Loucy (cell line): Measurements from ENCODE around the gene UVSSA.

Experiments
- H2AFZ ChIP-seq: fragments of 200-600 bp; sonication (generic); 2 replicates; pipeline ENCODE4 v1.6.0; 2016; ENCODE audit warnings: antibody characterized with exemption, mild to moderate bottlenecking, low read length, moderate library complexity
- H3F3A ChIP-seq: fragments of 200-600 bp; 2 replicates; pipeline ENCODE4 v1.6.0; 2016; ENCODE audit warnings: antibody characterized with exemption, low read depth, mild to moderate bottlenecking
- H3K27me3 ChIP-seq: fragments of 200-600 bp; sonication (generic); 2 replicates; pipeline ENCODE4 v1.6.1; 2014; ENCODE audit warnings: low read length, mild to moderate bottlenecking; ENCODE audit not compliant: insufficient read depth, poor library complexity, severe bottlenecking
- H3K36me3 ChIP-seq: fragments of 200-600 bp; sonication (generic); 2 replicates; pipeline ENCODE4 v1.6.1; 2016; ENCODE audit warnings: low read length; ENCODE audit not compliant: insufficient read depth
- H3K4me1 ChIP-seq: fragments of 200-600 bp; sonication (generic); 2 replicates; pipeline ENCODE4 v1.5.1; 2014; ENCODE audit warnings: low read length, mild to moderate bottlenecking; ENCODE audit not compliant: insufficient read depth, poor library complexity, severe bottlenecking
- H3K4me2 ChIP-seq: fragments of 200-600 bp; sonication (generic); 2 replicates; pipeline ENCODE4 v1.6.0; 2014; ENCODE audit warnings: antibody characterized with exemption, low read length, low read depth, mild to moderate bottlenecking; ENCODE audit not compliant: poor library complexity, severe bottlenecking
- H3K4me3 ChIP-seq: fragments of 200-600 bp; sonication (generic); 2 replicates; pipeline ENCODE4 v1.5.1; 2014; ENCODE audit warnings: low read length, mild to moderate bottlenecking, mixed read lengths; ENCODE audit not compliant: poor library complexity, severe bottlenecking
- H3K79me2 ChIP-seq: fragments of 200-600 bp; sonication (generic); 2 replicates; pipeline ENCODE4 v1.6.1; 2014; ENCODE audit warnings: low read length; ENCODE audit not compliant: insufficient read depth
- H3K9ac ChIP-seq: fragments of 200-600 bp; sonication (generic); 2 replicates; pipeline ENCODE4 v1.6.0; 2014; ENCODE audit warnings: mild to moderate bottlenecking, low read depth, low read length, moderate library complexity; ENCODE audit not compliant: poor library complexity, severe bottlenecking
- H3K9me2 ChIP-seq: fragments of 200-600 bp; sonication (generic); replicated peaks from 2 replicates; pipeline ENCODE4 v1.6.1; 2016; ENCODE audit warnings: low read depth, low read length, mixed read lengths
- H3K9me3 ChIP-seq: fragments of 200-600 bp; sonication (generic); 2 replicates; pipeline ENCODE4 v1.6.1; 2014; ENCODE audit warnings: mild to moderate bottlenecking, antibody characterized with exemption, low read length, low read depth; ENCODE audit not compliant: insufficient read depth
- H4K20me1 ChIP-seq: fragments of 200-600 bp; sonication (generic); 2 replicates; pipeline ENCODE4 v1.6.0; 2014; ENCODE audit warnings: antibody characterized with exemption, low read length, mild to moderate bottlenecking; ENCODE audit not compliant: insufficient read depth, poor library complexity, severe bottlenecking
- EZH2phosphoT487 ChIP-seq: fragments of 200-600 bp; IDR thresholded peaks from 2 replicates; pipeline ENCODE4 v1.6.1; 2018; ENCODE audit warnings: antibody characterized with exemption, mild to moderate bottlenecking, moderate library complexity, borderline replicate concordance
- TF ChIP-seq, protein P1 (sequence below): fragments of 200-600 bp; sonication (generic); conservative IDR thresholded peaks from 2 replicates; pipeline ENCODE4 v1.5.1; 2014; ENCODE audit warnings: mild to moderate bottlenecking, antibody characterized with exemption, low read length

Gene UVSSA

DNA sequence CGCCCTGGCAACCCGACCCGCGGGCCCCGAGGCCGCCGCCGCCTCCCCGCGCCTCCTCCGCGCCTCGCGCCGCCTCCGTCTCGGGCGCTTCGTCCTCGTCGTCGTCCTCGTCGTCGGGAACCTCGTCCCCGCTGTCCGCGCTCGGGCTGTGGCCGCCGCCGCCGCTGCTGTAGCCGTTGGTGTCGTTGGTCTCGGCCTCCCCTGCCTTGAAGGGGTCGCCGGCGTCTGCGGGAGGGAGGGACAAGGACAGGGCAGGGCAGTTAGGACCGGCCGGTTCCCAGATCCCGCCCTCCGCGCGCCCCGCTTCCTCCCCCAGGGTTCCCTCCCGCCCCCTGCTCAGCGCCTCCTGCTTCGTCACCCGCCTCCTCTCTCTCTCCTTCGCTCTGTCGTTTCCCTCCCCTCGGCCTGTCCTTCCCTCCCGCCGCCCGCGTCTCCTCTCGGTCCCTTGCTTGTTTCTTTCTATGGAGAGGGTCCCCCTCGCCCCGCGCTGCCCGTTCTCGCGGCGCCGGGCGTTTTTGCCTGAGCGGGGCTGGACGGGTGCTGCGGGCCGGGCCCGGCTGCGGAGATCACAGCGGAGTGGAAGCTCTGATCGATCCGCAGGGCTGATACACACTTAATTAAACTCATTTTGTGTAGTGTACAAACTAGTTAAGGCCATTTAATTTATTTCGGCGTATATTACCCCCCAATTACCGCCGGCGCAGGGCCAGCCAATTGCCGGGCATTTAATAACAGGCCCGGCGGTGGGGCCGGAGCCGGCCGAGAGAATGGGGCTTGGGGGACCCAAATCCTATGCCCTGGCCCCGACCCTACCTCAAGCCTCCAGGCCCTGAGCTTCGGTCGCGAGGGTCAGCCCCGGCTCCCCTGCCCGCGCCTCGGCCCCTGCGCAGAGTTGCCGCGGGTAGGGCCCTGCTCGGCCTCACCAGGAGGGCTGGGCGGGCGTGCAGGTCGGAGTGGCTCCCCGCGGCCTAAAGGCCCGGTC is 56.9 kb downstream of the UVSSA start:
- Histone ChIP-seq H3K4me1 (no peaks in the 10 kb centered on the region), H3K9me2 (no peaks in the 10 kb centered on the region), H2AFZ (no peak overlapping the region), H3K36me3 (no peaks in the 10 kb centered on the region), H4K20me1 (no peaks in the 10 kb centered on the region), H3F3A (no peaks in the 10 kb centered on the region), H3K27me3 (no peaks in the 10 kb centered on the region), H3K9me3 (peaks cover 7% of the 10 kb centered on the region; the same call in 1 of the 2 replicates), H3K79me2 (no peaks in the 10 kb centered on the region), H3K9ac (no peak overlapping the region), H3K4me3 (no peak overlapping the region), H3K4me2 (no peak overlapping the region)
- TF ChIP-seq, protein P1, sequence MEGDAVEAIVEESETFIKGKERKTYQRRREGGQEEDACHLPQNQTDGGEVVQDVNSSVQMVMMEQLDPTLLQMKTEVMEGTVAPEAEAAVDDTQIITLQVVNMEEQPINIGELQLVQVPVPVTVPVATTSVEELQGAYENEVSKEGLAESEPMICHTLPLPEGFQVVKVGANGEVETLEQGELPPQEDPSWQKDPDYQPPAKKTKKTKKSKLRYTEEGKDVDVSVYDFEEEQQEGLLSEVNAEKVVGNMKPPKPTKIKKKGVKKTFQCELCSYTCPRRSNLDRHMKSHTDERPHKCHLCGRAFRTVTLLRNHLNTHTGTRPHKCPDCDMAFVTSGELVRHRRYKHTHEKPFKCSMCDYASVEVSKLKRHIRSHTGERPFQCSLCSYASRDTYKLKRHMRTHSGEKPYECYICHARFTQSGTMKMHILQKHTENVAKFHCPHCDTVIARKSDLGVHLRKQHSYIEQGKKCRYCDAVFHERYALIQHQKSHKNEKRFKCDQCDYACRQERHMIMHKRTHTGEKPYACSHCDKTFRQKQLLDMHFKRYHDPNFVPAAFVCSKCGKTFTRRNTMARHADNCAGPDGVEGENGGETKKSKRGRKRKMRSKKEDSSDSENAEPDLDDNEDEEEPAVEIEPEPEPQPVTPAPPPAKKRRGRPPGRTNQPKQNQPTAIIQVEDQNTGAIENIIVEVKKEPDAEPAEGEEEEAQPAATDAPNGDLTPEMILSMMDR: no peak
- no peak for TF ChIP-seq EZH2phosphoT487

DNA sequence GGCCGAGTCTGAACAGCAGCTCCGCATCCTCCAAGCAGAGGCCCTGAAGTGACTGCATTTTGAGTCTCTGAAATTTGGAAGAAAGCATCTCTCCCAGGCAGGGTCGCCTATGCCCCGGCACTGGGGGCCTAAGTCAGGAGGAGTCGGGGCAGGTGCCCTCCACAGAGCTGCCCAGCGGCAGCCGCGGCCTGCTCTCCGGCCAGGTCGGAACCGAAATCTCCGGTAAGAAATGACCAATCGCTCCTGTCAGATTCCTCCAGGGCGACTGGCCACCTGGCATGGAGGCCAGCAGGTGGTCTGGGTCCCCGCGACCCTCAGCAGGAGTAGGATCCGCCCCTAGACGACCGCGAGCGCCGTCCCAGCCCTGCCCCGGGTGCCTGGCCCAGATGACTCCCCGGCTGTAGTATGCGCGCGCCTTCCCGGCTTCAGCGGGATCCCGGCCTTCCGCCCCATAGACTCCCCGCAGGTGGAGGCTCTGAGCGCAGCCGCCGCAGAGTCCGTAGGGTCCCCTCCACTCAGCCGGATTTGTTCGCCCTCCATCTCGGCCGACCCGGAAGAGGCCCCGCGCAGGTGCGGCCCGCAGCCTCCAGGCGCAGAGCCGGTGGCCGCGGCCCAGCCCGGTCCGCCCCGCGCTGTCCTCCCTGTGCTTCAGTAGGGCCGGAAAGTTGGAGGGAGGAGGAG is 57.7 kb downstream of the UVSSA start:
- H3K4me3 ChIP-seq: no peak overlapping the region
- no peak for TF ChIP-seq EZH2phosphoT487
- TF ChIP-seq, protein P1: no peak
- no peaks in the 10 kb centered on the region for H3K9me2 ChIP-seq
- H3F3A ChIP-seq: no peaks in the 10 kb centered on the region
- no peaks in the 10 kb centered on the region for H4K20me1 ChIP-seq
- no peak overlapping the region for H3K4me2 ChIP-seq
- peaks cover 4% of the 10 kb centered on the region; the same call in 1 of the 2 replicates for H3K9me3 ChIP-seq
- no peak overlapping the region for H3K9ac ChIP-seq
- no peaks in the 10 kb centered on the region for H3K79me2 ChIP-seq
- H2AFZ ChIP-seq: no peak overlapping the region
- H3K27me3 ChIP-seq: no peaks in the 10 kb centered on the region
- H3K4me1 ChIP-seq: no peaks in the 10 kb centered on the region
- no peaks in the 10 kb centered on the region for H3K36me3 ChIP-seq

DNA sequence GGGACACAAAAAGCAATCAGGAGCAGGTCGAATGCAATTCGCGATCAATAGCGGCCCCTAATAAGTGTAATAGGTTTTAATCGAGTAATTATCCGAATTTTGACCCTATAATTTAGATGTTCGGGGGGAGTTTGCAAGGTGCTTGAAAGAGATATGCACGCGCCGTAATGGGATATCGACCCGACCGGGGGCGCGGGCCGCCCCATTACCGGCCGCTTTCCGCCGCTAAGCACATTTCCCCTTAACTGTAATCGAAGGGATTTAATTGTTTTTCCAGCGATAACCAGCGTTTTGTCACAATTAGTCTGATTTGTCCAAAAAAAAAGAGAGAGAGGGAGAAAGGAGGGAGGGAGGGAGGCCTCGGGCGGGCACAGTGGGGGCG is 58.2 kb downstream of the UVSSA start:
- no peaks in the 10 kb centered on the region for H3K9me2 ChIP-seq
- H3K9me3 ChIP-seq: peaks cover 4% of the 10 kb centered on the region; the same call in 1 of the 2 replicates
- H4K20me1 ChIP-seq: no peaks in the 10 kb centered on the region
- no peaks in the 10 kb centered on the region for H3K4me1 ChIP-seq
- H3K9ac ChIP-seq: no peak overlapping the region
- H3K4me2 ChIP-seq: no peak overlapping the region
- no peaks in the 10 kb centered on the region for H3K36me3 ChIP-seq
- no peaks in the 10 kb centered on the region for H3K79me2 ChIP-seq
- no peaks in the 10 kb centered on the region for H3K27me3 ChIP-seq
- no peak overlapping the region for H2AFZ ChIP-seq
- H3K4me3 ChIP-seq: no peak overlapping the region
- TF ChIP-seq, protein P1: no peak
- no peak for TF ChIP-seq EZH2phosphoT487
- H3F3A ChIP-seq: no peaks in the 10 kb centered on the region
